ENCODE data around the gene FSTL3.

DNA sequence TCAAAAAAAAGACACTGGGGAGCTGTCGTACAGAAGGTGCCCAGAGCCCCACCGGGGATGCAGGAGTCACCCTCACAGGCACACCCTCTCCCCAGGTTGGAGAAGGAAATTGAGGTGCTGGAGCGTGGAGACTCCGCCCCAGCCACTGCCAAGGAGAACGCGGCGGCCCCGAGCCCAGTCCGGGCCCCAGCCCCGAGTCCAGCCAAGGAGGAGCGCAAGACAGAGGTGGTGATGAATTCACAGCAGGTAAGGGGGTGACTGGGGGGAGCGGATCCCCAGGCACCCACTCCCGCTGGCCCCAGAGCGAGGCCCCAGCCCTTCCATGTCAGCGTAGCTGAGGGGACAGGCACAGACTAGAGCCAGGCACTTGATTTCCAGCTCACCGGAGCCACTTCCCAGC lies 54.8 kb downstream of the FSTL3 start:
- no peak for TF ChIP-seq POLR2A (IDR thresholded peaks at IDR 0.05; ENCODE audit: low read depth)
- TF ChIP-seq, protein P1, sequence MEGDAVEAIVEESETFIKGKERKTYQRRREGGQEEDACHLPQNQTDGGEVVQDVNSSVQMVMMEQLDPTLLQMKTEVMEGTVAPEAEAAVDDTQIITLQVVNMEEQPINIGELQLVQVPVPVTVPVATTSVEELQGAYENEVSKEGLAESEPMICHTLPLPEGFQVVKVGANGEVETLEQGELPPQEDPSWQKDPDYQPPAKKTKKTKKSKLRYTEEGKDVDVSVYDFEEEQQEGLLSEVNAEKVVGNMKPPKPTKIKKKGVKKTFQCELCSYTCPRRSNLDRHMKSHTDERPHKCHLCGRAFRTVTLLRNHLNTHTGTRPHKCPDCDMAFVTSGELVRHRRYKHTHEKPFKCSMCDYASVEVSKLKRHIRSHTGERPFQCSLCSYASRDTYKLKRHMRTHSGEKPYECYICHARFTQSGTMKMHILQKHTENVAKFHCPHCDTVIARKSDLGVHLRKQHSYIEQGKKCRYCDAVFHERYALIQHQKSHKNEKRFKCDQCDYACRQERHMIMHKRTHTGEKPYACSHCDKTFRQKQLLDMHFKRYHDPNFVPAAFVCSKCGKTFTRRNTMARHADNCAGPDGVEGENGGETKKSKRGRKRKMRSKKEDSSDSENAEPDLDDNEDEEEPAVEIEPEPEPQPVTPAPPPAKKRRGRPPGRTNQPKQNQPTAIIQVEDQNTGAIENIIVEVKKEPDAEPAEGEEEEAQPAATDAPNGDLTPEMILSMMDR (IDR thresholded peaks at IDR 0.05) = no peak
- no peak for TF ChIP-seq EP300 (IDR thresholded peaks at IDR 0.05)

Measured in esophagus muscularis mucosa (tissue), 4 donors.